Stimulated activated CD4-positive, alpha-beta T cell treated with anti-CD3 and anti-CD28 coated beads, Interleukin-4, amount 100 ng/mL, for 24 hours (primary cell): ENCODE results near the gene USP4.
"Not testable (repeated sequence)": the region's sequence is repeated elsewhere in the genome, so short reads cannot be mapped to it uniquely, and the experiment has no call there.

Experiments
- DNase-seq: peaks from one replicate; pipeline ENCODE4 v3.0.0-alpha.2; 2020

Gene USP4

GRCh38 chr3:49240091-49240490 is 99.8 kb downstream of the USP4 start:
- DNase-seq = not testable (repeated sequence)

- no peak for DNase-seq
These were observed 101.4 kb downstream of the USP4 start for GRCh38 chr3:49238274-49239127.

- DNase-seq = no peak
These were observed 102.5 kb downstream of the USP4 start for GRCh38 chr3:49237344-49237743.

DNA sequence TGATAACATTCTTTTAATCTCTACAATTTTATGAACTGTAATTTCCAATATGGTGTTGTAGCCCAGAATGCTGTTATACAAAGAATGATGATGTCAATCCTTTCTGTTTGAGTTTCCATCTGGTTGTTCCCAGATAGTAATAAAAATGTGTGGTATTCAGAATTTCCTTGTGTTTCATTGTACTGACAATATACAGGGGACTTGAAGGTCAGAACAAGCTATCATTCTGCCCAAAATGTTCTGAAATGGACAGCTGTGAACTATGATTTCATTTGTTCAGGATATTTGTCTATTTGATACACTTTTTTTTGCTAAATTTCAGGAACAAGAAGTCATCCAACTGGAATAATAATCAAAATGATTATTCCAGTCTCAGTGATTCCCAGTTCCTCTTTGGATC is 103.6 kb downstream of the USP4 start:
- no peak for DNase-seq

- not testable (repeated sequence) for DNase-seq
These were observed 111.0 kb downstream of the USP4 start for GRCh38 chr3:49228817-49229216.
